Activated naive CD8-positive, alpha-beta T cell (primary cell): Measurements from ENCODE around the gene SCO2.
"Not testable (repeated sequence)": the region's sequence is repeated elsewhere in the genome, so short reads cannot be mapped to it uniquely, and the experiment has no call there.

Experiments used
- H3K27ac Mint-ChIP-seq: one replicate; pipeline ENCODE4 v1.8.0; 2021; ENCODE audit warnings: mixed read lengths
- H3K27me3 Mint-ChIP-seq: one replicate; pipeline ENCODE4 v1.8.0; 2021; ENCODE audit warnings: mixed read lengths
- H3K36me3 Mint-ChIP-seq: one replicate; pipeline ENCODE4 v1.8.0; 2021; ENCODE audit warnings: mixed read lengths
- H3K4me1 Mint-ChIP-seq: one replicate; pipeline ENCODE4 v1.8.0; 2021; ENCODE audit warnings: low read depth, mixed read lengths
- H3K4me3 Mint-ChIP-seq: one replicate; pipeline ENCODE4 v1.8.0; 2021; ENCODE audit warnings: mild to moderate bottlenecking, mixed read lengths
- H3K9me3 Mint-ChIP-seq: one replicate; pipeline ENCODE4 v1.8.0; 2021; ENCODE audit warnings: low read depth, mixed read lengths

Gene SCO2

DNA sequence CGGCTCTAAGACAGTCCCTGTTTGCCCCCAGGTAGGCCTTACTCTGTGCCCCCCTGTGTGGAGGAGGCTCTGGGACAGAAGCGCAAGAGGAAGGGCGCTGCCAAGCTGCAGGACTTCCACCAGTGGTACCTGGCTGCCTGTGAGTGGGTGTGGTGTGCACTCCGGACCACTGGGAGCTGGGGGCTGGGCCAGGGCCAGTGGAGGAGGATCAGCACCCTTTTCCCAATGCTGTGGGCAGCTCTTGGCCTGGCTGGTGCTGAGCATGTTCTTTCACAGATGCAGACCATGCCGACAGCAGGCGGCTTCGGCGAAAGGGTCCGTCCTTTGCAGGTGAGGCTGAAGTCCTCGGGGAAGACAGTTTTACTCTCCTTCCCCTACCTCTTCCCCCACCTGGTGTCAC, 3.7 kb downstream of the SCO2 start:
- H3K4me3 Mint-ChIP-seq = no peak overlapping the region
- no peaks in the 10 kb centered on the region for H3K9me3 Mint-ChIP-seq
- H3K27ac Mint-ChIP-seq = no peak overlapping the region
- peaks cover 2% of the 10 kb centered on the region for H3K36me3 Mint-ChIP-seq
- peaks cover 7% of the 10 kb centered on the region for H3K4me1 Mint-ChIP-seq
- no peaks in the 10 kb centered on the region for H3K27me3 Mint-ChIP-seq

DNA sequence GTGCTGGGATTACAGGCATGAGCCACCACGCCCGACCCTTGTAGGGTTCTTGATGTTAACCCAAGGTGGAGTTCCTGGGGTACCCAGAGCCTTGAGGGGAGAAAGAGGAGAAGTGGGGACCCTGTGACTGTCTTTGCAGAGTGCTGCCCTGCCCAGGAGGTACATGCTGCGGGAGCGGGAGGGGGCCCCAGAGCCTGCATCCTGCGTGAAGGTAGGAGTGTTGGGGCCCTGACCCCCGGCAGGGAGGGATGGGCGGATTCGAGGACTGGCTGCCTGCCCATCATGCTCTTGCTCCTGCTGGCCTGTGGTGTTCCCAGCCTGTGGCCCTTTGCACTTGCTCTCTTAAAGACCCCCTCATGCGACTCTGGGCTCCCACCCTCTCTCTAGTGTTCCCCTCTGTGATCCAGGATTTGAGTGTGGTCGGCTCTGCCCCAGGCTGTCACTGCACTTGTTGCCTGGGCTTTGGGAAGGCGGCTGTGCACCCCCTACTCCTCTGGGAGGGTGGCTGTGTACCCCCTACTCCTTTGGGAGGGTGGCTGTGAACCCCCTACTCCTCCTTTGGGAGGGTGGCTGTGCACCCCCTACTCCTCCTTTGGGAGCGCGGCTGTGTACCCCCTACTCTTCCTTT, 4.5 kb downstream of the SCO2 start:
- H3K27me3 Mint-ChIP-seq = no peaks in the 10 kb centered on the region
- no peaks in the 10 kb centered on the region for H3K9me3 Mint-ChIP-seq
- H3K4me1 Mint-ChIP-seq = peaks cover 7% of the 10 kb centered on the region
- peaks cover 2% of the 10 kb centered on the region for H3K36me3 Mint-ChIP-seq
- no peak overlapping the region for H3K4me3 Mint-ChIP-seq
- H3K27ac Mint-ChIP-seq = no peak overlapping the region

DNA sequence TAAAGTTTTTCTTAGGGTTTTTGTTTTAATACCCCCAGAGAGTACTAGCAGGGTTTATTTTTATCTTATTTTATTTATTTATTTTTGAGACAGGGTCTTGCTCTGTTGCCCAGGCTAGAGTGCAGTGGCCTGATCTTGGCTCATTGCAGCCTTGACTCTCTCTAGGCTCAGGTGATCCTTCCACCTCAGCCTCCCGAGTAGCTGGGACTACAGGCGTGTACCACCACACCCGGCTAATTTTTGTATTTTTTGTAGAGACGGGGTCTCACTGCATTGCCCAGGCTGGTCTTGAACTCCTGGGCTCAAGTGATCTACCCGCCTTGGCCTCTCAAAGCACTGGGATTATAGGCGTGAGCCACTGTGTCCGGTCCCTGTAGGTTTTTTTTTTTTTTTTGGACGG, 5.2 kb downstream of the SCO2 start:
- H3K36me3 Mint-ChIP-seq = not testable (repeated sequence)

DNA sequence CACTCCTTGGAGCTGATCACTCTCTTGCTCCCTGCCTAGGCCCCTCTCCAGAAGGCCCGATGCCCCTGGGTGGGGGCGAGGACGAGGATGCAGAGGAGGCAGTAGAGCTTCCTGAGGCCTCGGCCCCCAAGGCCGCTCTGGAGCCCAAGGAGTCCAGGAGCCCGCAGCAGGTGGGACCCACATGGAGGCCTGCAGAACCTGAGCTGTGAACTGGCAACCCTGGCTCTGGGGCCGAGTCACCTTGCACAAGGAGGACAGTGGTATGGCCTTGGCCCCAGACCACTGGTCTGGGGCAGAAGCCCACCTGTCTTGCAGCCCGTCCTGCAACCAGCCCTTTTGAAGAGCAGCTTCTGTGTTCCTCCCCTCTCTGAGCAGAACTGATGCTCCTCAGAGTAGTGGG, 6.2 kb downstream of the SCO2 start:
- H3K27ac Mint-ChIP-seq = no peak overlapping the region
- peaks cover 8% of the 10 kb centered on the region for H3K4me1 Mint-ChIP-seq
- H3K36me3 Mint-ChIP-seq = no peaks in the 10 kb centered on the region
- H3K4me3 Mint-ChIP-seq = no peak overlapping the region
- H3K9me3 Mint-ChIP-seq = no peaks in the 10 kb centered on the region
- H3K27me3 Mint-ChIP-seq = no peaks in the 10 kb centered on the region

More for the DNA sequence above, 5.2 kb downstream of the SCO2 start:
- H3K27me3 Mint-ChIP-seq, H3K27ac Mint-ChIP-seq, H3K4me3 Mint-ChIP-seq, H3K4me1 Mint-ChIP-seq, H3K9me3 Mint-ChIP-seq: not testable (repeated sequence)

DNA sequence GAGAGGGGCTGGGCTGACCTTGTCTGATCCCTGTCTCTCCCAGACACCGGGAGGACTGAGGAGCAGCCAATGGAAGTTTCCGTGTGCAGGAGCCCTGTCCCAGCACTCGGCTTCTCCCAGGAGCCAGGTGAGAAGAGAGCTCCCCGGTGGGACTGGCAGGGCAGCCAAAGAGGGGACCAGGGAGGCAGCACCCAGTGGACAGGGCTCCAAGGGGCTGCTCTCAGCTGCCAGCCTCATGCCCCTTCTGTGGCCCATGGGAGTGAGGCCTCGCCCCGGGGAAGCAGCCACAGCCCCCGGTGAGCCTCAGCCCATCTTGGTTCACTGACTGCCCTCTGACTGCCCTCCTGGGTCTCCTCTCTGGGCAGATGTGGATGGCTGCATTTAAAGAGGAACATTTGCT, 6.8 kb downstream of the SCO2 start:
- no peaks in the 10 kb centered on the region for H3K9me3 Mint-ChIP-seq
- no peaks in the 10 kb centered on the region for H3K36me3 Mint-ChIP-seq
- peaks cover 9% of the 10 kb centered on the region for H3K4me1 Mint-ChIP-seq
- no peak overlapping the region for H3K4me3 Mint-ChIP-seq
- no peak overlapping the region for H3K27ac Mint-ChIP-seq
- no peaks in the 10 kb centered on the region for H3K27me3 Mint-ChIP-seq

DNA sequence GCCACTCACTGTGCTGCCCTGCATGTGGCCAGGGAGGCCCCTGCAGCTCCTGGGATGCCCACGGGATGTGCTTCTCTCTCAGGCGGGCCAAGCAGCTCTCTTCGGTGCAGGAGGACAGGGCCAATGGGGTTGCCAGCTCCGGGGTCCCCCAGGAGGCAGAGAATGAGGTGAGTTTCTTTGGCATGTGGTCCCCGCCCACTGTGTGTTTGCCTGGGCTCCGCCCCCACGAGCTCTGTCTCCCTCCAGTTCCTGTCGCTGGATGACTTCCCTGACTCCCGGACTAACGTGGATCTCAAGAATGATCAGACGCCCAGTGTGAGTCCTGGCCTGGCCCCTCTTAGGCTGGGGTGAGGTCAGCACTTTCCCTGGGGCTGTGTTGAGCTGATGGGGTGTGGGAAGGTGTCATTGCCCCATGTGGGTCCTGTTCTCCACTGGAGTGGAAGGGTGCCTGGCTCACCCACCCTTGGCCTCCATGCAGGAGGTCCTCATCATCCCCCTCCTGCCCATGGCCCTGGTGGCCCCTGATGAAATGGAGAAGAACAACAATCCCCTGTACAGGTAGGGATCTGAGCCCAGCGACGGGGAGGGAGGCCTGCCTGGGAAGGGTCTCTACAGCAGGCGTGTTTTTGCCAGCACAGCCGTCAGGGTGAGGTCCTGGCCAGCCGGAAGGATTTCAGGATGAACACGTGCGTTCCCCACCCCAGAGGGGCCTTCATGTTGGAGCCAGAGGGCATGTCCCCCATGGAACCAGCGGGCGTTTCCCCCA, 7.7 kb downstream of the SCO2 start:
- H3K4me1 Mint-ChIP-seq = peaks cover 8% of the 10 kb centered on the region
- no peaks in the 10 kb centered on the region for H3K27me3 Mint-ChIP-seq
- H3K36me3 Mint-ChIP-seq = no peaks in the 10 kb centered on the region
- no peak overlapping the region for H3K4me3 Mint-ChIP-seq
- no peak overlapping the region for H3K27ac Mint-ChIP-seq
- H3K9me3 Mint-ChIP-seq = no peaks in the 10 kb centered on the region

DNA sequence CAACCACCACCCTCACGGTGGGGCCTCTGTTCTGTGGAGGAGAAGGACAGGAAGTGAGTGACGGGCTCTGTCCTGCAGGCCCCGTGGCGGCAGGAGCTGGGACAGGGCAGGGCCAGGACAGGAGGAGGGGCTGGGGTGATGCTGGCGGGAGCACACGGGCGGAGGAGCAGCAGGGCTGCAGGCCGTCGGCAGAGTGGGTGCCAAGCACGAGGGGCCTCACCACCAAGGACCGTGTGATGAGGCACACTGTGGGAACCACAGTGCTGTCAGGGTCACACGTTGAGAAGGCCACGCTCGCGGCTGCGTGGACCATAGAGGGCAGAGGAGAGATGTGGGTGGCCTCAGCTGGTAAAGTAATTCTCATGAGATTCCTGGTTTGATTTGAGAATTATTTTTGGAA, 8.5 kb downstream of the SCO2 start:
- H3K4me1 Mint-ChIP-seq = peaks cover 8% of the 10 kb centered on the region
- H3K27me3 Mint-ChIP-seq = no peaks in the 10 kb centered on the region
- H3K4me3 Mint-ChIP-seq = no peak overlapping the region
- no peaks in the 10 kb centered on the region for H3K36me3 Mint-ChIP-seq
- no peak overlapping the region for H3K27ac Mint-ChIP-seq
- H3K9me3 Mint-ChIP-seq = no peaks in the 10 kb centered on the region

DNA sequence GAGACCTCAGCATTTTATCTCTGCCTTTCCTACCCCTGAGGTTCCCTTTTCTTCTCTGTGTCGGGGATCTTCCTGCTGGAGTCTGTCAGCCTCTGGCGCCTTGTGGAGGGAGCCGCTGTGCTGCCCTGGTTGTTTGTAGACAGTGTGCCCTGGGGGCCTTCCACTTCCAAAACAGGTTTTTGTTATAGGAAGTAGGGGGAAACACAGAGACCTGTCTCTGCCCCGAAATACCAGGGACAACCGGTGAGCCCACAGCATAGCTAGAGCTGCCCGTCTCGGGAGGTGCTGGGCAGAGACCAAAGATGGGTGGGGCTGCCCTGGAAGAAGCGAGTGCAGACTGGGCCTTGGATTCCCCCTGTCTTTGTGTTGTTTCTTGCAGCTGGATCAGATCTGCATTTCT, 9.3 kb downstream of the SCO2 start:
- Mint-ChIP-seq H3K27ac (no peak overlapping the region), H3K36me3 (no peaks in the 10 kb centered on the region), H3K27me3 (no peaks in the 10 kb centered on the region), H3K4me3 (no peak overlapping the region), H3K4me1 (peaks cover 8% of the 10 kb centered on the region), H3K9me3 (no peaks in the 10 kb centered on the region)

DNA sequence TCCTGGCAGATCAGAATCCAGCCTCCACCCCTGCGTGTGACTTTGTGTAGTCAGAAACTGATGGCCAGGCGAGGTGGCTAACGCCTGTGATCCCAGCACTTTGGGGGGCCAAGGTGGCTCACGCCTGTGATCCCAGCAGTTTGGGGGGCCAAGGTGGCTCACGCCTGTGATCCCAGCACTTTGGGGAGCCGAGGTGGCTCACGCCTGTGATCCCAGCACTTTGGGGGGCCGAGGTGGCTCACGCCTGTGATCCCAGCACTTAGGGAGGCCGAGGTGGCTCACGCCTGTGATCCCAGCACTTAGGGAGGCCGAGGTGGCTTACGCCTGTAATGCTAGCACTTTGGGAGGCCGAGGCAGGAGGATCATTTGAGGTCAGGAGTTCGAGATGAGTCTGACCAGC, 12.2 kb downstream of the SCO2 start:
- Mint-ChIP-seq H3K36me3 (no peaks in the 10 kb centered on the region), H3K4me3 (no peak overlapping the region), H3K27me3 (no peaks in the 10 kb centered on the region), H3K9me3 (no peaks in the 10 kb centered on the region), H3K4me1 (peaks cover 20% of the 10 kb centered on the region), H3K27ac (no peak overlapping the region)

DNA sequence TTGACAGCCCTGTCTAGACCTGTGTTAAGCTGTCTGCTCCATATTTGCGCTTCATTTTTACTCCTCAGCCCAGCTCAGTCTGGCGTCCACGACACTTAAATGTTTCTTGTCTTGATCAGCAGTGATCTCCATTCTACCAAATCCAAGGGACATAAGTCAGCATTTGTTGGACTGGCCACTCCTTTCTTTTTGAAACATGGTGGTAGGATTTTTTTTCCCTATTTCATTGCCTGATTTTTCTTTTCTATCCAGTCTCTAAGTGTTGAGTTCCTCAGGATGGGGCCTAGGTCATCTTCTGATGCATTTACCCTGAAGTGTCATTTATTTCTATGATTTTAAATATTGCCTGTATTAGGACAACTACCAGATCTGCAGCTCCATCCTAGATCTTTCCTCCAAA, 16.5 kb downstream of the SCO2 start:
- no peaks in the 10 kb centered on the region for H3K36me3 Mint-ChIP-seq

DNA sequence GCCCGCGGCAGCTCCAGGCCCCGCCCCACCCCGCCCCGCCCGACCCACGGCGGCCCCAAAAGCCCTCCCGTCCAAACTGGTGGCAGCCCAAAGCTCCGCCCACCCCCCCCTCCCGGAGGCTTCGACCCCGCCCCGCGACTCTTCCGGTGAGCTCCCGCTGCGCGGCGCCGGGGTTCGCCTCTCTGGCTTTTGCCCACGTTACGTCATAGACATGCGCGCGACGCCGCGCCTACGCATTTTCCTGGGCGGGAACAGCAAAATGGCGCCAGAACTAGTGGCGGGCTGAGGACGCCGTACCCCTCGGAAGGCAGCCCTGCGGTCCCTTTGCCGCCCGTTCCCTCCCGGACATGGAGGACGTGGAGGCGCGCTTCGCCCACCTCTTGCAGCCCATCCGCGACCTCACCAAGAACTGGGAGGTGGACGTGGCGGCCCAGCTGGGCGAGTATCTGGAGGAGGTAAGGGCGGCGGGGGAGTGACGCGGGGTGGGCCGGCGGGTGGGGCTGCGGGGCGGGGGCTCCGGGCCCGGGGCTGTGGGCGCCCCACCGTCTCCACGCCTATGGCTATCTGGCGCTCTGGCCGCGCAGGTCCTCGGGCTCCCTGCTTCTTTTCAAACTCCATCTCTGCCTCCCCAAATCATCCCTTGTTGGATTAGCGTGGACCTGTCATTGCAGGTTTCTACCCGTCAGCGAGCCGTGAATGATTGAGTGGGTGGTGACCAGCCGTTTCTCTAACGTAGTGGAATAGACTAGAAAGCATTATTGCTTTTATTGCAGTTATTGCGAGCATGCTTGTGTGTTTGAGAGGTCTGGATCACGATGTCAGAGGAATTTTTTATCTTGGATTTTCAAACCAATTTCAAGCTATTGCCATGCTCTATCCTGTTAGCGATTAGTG, 17.2 kb downstream of the SCO2 start, which contains the start of gene NCAPH2:
TSS of gene NCAPH2 (plus strand) at position 234 of the 894 bp plus-strand sequence. CDS start at position 348, 114 bp downstream.
- Mint-ChIP-seq H3K27ac (peak within 1 kb of the TSS; percentile 96), H3K36me3 (no peaks in the 10 kb centered on the region), H3K9me3 (no peaks in the 10 kb centered on the region), H3K27me3 (no peaks in the 10 kb centered on the region), H3K4me1 (peaks cover 12% of the 10 kb centered on the region), H3K4me3 (peak within 1 kb of the TSS; percentile 93)

More for the DNA sequence above, 16.5 kb downstream of the SCO2 start:
- Mint-ChIP-seq H3K4me3 (peak overlapping the region; percentile 93), H3K4me1 (peaks cover 14% of the 10 kb centered on the region), H3K27me3 (no peaks in the 10 kb centered on the region), H3K9me3 (no peaks in the 10 kb centered on the region), H3K27ac (peak overlapping the region; percentile 96)

DNA sequence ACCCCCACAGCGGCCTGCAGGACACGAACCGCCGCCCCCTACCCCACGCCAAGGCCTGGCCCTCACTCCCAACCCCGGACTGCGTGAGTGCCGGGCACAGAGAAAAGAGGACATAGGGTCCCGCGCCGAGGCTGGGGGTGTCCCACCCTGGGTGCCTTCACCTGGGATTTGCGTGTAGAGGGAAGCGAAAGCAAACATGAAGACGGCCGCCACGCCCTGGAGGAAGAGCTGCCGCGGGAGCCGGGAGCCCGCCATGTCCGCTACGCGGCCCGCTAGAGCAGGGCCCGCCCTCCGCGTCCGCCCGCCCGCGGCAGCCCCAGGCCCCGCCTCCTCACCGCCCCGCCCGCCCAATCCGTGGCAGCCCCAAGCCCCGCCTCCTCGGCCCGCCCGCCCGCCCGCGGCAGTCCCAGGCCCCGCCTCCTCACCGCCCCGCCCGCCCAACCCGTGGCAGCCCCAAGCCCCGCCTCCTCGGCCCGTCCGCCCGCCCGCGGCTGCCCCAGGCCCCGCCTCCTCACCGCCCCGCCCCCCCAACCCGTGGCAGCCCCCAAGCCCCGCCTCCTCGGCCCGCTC, 17.9 kb downstream of the SCO2 start, which contains the start of gene LMF2:
TSS of gene LMF2 (minus strand) at position 282 of the 570 bp plus-strand sequence. CDS start at position 255, 27 bp downstream.
- H3K9me3 Mint-ChIP-seq = no peaks in the 10 kb centered on the region
- H3K4me1 Mint-ChIP-seq = peaks cover 12% of the 10 kb centered on the region
- H3K36me3 Mint-ChIP-seq = no peaks in the 10 kb centered on the region
- peak within 1 kb of the TSS; percentile 96 for H3K27ac Mint-ChIP-seq
- H3K27me3 Mint-ChIP-seq = no peaks in the 10 kb centered on the region
- H3K4me3 Mint-ChIP-seq = peak within 1 kb of the TSS; percentile 93

DNA sequence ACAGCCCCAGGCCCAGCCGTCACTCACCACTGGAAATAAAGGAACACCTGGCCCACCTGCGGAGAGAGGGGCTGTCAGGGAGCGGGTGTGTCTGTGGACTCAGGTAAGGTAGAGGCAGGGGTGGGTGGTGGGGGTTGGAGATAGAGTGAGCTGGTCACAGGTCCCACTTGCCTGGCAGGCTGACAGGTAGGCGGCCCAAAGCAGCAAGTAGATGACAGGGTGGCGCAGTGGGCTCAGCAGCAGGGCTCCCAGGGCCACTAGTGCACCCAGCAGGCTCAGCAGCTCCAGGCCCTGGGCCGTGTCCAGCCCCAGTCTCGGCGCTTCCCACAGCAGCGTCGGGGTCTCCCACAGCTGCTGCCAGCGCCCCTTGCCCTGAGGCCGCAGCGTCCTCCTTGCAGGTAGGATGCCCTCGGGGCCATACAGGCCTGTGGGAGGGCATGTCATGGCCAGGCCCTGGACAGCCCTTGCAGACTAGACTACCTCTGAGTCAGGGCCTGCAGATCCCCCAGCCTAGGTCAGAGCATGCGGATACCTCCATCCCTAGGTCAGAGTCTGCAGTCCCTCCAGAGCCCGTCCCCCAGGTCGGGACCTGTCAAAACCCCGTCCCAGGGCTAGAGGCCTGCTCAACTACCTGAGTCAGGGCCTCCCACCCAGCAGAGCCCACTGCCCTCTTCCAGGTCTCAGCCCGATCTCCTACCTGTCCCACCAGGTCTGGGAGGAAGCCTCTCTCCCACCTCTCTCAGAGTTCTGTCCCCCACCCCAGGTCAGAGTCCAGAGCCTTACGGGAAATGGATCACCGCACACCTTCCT, 18.6 kb downstream of the SCO2 start:
- H3K4me3 Mint-ChIP-seq = peak overlapping the region; percentile 93
- peak overlapping the region; percentile 92 for H3K27ac Mint-ChIP-seq
- H3K4me1 Mint-ChIP-seq = peaks cover 12% of the 10 kb centered on the region
- no peaks in the 10 kb centered on the region for H3K9me3 Mint-ChIP-seq
- no peaks in the 10 kb centered on the region for H3K36me3 Mint-ChIP-seq
- H3K27me3 Mint-ChIP-seq = no peaks in the 10 kb centered on the region
